GM10248 (cell line): ENCODE data around the gene RXFP1.

Source experiments
- CTCF ChIA-PET: fragments of 300-600 bp; sonication (Branson Sonifier 250); formaldehyde crosslinking; extraction: SDS; loops from one replicate; lab custom pipeline; 2021; ENCODE audit warnings: antibody characterized with exemption; lab: Yijun Ruan, JAX
- POLR2A ChIA-PET: fragments of 350-650 bp; sonication (Branson Sonifier 250); formaldehyde crosslinking; extraction: SDS; loops from one replicate; lab custom pipeline; 2020; ENCODE audit warnings: antibody characterized with exemption; lab: Yijun Ruan, JAX
- DNase-seq: peaks from one replicate; pipeline ENCODE4 v3.0.0; 2012; ENCODE audit errors: extremely low spot score
- TF ChIP-seq, protein P1 (sequence below): IDR thresholded peaks from 2 replicates; pipeline ENCODE4 v1.5.1; 2012; ENCODE audit warnings: mild to moderate bottlenecking, low read depth; ENCODE audit errors: extremely low read depth, missing control alignments, control extremely low read depth

Gene RXFP1

DNA sequence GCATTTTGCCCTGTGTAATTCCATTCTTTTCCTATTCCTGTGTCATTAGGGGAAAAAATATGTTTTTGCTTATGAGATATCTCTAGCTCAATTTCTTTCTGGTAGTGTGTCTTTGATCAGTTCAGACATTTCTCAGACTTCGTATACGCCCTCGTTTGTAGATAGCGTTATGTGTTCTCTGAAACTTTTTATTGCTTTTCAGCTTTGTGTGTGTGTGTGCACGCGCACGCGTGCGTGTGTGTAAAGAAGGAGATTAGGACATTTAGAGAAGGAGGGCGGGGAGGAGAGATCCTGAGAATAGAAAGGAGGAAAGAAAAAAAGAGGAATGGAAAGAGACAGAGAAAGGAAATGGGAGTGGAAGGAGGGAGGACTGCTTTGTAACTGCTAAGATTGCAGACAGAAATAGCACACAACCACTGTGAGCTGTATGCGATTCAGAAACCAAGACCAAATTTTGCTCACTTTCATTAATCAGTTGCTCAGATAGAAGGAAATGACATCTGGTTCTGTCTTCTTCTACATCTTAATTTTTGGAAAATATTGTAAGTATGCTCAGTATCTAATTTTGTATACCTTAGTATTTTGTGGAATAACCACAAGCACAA lies at the start of gene RXFP1:
Gene RXFP1 (plus strand): TSS at position 399 of the 605 bp plus-strand sequence. CDS start 95 bp downstream, at position 494.
- DNase-seq = no peak
- TF ChIP-seq, protein P1, sequence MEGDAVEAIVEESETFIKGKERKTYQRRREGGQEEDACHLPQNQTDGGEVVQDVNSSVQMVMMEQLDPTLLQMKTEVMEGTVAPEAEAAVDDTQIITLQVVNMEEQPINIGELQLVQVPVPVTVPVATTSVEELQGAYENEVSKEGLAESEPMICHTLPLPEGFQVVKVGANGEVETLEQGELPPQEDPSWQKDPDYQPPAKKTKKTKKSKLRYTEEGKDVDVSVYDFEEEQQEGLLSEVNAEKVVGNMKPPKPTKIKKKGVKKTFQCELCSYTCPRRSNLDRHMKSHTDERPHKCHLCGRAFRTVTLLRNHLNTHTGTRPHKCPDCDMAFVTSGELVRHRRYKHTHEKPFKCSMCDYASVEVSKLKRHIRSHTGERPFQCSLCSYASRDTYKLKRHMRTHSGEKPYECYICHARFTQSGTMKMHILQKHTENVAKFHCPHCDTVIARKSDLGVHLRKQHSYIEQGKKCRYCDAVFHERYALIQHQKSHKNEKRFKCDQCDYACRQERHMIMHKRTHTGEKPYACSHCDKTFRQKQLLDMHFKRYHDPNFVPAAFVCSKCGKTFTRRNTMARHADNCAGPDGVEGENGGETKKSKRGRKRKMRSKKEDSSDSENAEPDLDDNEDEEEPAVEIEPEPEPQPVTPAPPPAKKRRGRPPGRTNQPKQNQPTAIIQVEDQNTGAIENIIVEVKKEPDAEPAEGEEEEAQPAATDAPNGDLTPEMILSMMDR = no peak
- POLR2A ChIA-PET = no interaction called here
- CTCF ChIA-PET = no interaction called here

DNA sequence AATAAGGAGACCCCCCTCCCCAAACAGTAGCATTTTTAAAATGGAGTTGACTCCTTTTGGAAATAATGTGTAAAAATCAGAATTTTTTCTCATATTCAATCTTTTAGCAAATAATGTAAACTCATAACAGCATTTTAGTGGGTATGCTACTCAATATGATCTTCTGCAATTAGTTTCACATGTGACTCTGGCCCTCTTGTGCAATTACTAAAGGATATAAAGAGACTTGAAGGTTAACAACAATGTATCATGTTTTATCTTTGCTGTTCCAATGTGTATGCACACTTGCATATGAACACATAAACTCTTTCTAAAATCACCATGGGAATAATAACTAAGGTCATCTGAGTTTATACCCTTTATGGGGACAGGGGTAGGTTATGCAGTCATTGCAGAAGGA lies 39.9 kb upstream of the RXFP1 start:
- CTCF ChIA-PET = no interaction called here
- TF ChIP-seq, protein P1 = no peak
- POLR2A ChIA-PET = no interaction called here
- no peak for DNase-seq

DNA sequence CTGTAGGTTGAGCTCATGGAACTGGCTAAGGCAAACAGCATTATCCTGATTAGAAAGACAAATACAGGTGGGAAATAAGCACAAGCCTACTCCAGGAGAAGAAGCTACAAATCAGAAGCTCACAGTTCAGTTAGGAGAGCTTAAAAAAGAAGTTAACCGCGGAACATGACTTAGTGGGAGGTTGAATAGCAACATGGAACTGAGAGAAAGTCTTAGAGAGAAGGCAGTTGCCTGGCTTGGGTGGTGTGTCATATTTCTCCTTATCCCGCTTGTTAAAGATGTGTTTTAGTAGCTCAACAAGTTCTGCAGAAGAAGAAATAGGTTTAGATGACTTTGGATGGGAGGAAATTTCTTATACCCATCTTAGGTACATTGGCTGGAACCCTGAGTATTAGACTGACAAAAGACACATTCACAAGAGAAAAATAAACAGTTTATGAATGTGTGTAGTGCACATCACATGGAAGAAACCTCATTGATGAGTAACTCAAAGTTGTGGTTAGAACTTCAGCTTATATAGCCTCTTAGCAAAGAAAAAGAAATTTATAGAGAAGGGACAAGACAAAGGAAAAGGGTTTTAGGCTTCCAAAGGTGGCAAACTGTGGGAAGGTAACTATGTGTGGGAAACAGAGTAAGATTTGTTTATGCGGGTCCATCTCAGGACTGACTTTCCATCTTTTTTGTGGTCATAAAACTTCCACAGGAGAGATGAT lies 37.4 kb upstream of the RXFP1 start:
- no peak for DNase-seq
- TF ChIP-seq, protein P1 = no peak
- ChIA-PET POLR2A (no interaction called here), CTCF (interaction anchor here (0.9 to 1.3 kb wide), 4 partner anchors 10 to 16 kb away, joined by 3 to 5 read pairs (median 4); no protein-coding TSS in a partner anchor)

- POLR2A ChIA-PET = no interaction called here
- TF ChIP-seq, protein P1 = no peak
- CTCF ChIA-PET = no interaction called here
- no peak for DNase-seq
Measured at GRCh38 chr4:158490629-158491028, 31.1 kb upstream of the RXFP1 start.

GRCh38 chr4:158492391-158492790 lies 29.3 kb upstream of the RXFP1 start:
- TF ChIP-seq, protein P1 = no peak
- ChIA-PET CTCF (interaction anchor here (0.7 to 1.4 kb wide), 3 partner anchors 23 to 267 kb away, joined by 3 read pairs; no protein-coding TSS in a partner anchor), POLR2A (no interaction called here)
- no peak for DNase-seq

DNA sequence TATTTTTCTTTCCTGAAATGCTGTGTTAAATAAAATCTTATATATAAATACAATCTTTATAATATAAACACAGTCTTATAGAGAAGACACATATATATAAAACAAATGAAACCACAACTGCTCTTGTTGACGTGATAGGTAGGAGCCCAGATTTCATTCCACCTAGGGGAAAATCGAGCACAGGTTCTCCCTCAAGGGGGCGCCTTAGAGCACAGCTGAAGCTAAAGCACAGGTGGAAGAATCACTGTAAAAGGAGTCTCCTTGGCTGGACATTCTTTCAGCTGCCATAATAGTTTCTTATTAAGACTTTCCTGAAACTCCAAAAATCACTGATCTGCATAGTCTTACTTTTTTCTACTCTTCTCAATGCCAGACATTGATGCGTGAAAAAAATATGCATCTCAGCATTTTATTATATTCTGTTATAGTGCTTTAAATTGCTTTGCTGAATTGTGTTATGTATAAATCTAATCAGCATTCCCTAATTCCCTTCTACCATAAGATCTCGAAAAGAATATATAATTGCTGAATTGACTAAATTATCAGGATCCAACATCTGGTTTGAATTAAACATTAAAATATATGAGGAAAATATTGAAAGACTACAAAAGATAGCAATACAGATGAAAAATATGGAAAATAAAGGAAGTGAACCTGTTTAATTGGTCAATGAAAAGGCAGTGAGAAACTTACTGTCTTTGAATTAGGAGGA lies 25.5 kb upstream of the RXFP1 start:
- ChIA-PET POLR2A (no interaction called here), CTCF (interaction anchor here (0.6 to 1.5 kb wide), 20 partner anchors 9 to 959 kb away, joined by 3 to 13 read pairs (median 4); no protein-coding TSS in a partner anchor)
- DNase-seq = peak; percentile 38
- TF ChIP-seq, protein P1 = peak; percentile 47
